Measurements from ENCODE around the gene PLEKHD1. TPM values are rescaled to one million over a fixed set of nuclear protein-coding genes. Genes with fewer than 3 reads are reported as not detected.
A peak's percentile ranks its signal among the peaks of the same experiment; 100 is the strongest.

The PLEKHD1 gene
- total RNA-seq, 1 donor from 2014 or later: 0.48 TPM

- Mint-ChIP-seq H3K9me3 (no peaks in the 10 kb centered on the region), H3K4me3 (no peak overlapping the region), H3K27me3 (peaks cover 72% of the 10 kb centered on the region), H3K27ac (no peak overlapping the region), H3K4me1 (ENCODE audit: unreplicated experiment) (peaks cover 4% of the 10 kb centered on the region), H3K36me3 (no peaks in the 10 kb centered on the region)
- DNase-seq (ENCODE audit: extremely low spot score, unreplicated experiment): no peak
- no peak for TF ChIP-seq CTCF (conservative IDR thresholded peaks at IDR 0.05)
These were observed 2.5 kb upstream of the PLEKHD1 start for GRCh38 chr14:69481815-69482568.

GRCh38 chr14:69483765-69484443 lies 624 bp upstream of the PLEKHD1 start:
- Mint-ChIP-seq H3K36me3 (no peaks in the 10 kb centered on the region), H3K4me3 (peak overlapping the region; percentile 85), H3K4me1 (ENCODE audit: unreplicated experiment) (peaks cover 8% of the 10 kb centered on the region), H3K27ac (no peak overlapping the region), H3K27me3 (peaks cover 83% of the 10 kb centered on the region), H3K9me3 (no peaks in the 10 kb centered on the region)
- no peak for DNase-seq (ENCODE audit: extremely low spot score, unreplicated experiment)
- no peak for TF ChIP-seq CTCF (conservative IDR thresholded peaks at IDR 0.05)

GRCh38 chr14:69485315-69485660 lies 760 bp downstream of the PLEKHD1 start:
- H3K4me1 Mint-ChIP-seq (ENCODE audit: unreplicated experiment): peaks cover 8% of the 10 kb centered on the region
- no peaks in the 10 kb centered on the region for H3K36me3 Mint-ChIP-seq
- H3K9me3 Mint-ChIP-seq: no peaks in the 10 kb centered on the region
- TF ChIP-seq CTCF (conservative IDR thresholded peaks at IDR 0.05): no peak
- H3K27me3 Mint-ChIP-seq: peaks cover 76% of the 10 kb centered on the region
- no peak for DNase-seq (ENCODE audit: extremely low spot score, unreplicated experiment)
- H3K27ac Mint-ChIP-seq: no peak overlapping the region
- peak overlapping the region; percentile 51 for H3K4me3 Mint-ChIP-seq

GRCh38 chr14:69485701-69486100 lies 1.2 kb downstream of the PLEKHD1 start:
- H3K9me3 Mint-ChIP-seq: no peaks in the 10 kb centered on the region
- H3K27me3 Mint-ChIP-seq: peaks cover 80% of the 10 kb centered on the region
- no peaks in the 10 kb centered on the region for H3K36me3 Mint-ChIP-seq
- no peak for TF ChIP-seq CTCF (conservative IDR thresholded peaks at IDR 0.05)
- H3K4me1 Mint-ChIP-seq (ENCODE audit: unreplicated experiment): peaks cover 8% of the 10 kb centered on the region
- H3K27ac Mint-ChIP-seq: no peak overlapping the region
- no peak for DNase-seq (ENCODE audit: extremely low spot score, unreplicated experiment)
- no peak overlapping the region for H3K4me3 Mint-ChIP-seq

DNA sequence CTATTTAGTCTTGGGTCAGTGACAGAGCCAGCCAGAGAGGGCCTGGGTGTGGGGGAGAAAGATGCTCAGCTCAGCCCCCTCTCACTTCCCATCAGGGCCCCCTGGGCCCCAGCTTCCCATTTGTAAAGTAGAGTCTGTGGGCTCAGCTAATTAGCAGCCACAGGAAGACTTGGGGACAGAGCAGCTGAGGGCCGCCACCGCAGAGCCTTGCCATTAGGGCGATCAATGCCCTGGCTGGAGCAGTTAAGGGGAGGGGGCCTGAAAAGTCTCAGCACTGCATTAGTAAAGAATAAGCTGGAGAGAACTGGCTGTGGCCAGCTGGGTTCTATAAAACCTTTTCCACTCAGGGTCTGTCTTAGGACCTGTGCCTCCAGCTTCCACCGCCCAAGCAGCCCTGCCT lies 2.7 kb downstream of the PLEKHD1 start:
- no peak overlapping the region for H3K27ac Mint-ChIP-seq
- no peaks in the 10 kb centered on the region for H3K9me3 Mint-ChIP-seq
- H3K4me3 Mint-ChIP-seq: no peak overlapping the region
- peaks cover 8% of the 10 kb centered on the region for H3K4me1 Mint-ChIP-seq (ENCODE audit: unreplicated experiment)
- peaks cover 80% of the 10 kb centered on the region for H3K27me3 Mint-ChIP-seq
- no peak for TF ChIP-seq CTCF (conservative IDR thresholded peaks at IDR 0.05)
- DNase-seq (ENCODE audit: extremely low spot score, unreplicated experiment): no peak
- H3K36me3 Mint-ChIP-seq: no peaks in the 10 kb centered on the region
